HFFc6 (cell line): Measurements from ENCODE around the gene OPRPN. TPM values are rescaled to one million over a fixed set of nuclear protein-coding genes. Genes with fewer than 3 reads are reported as not detected.

ENCODE experiments used
- DNase-seq: peaks from one replicate; pipeline ENCODE4 v3.0.0-alpha.2; 2018
- H3K27ac Mint-ChIP-seq: 2 replicates; pipeline ENCODE4 v1.8.0; 2020; ENCODE audit warnings: mild to moderate bottlenecking, mixed read lengths
- H3K27me3 Mint-ChIP-seq: 2 replicates; pipeline ENCODE4 v1.8.0; 2021; ENCODE audit warnings: mild to moderate bottlenecking, moderate library complexity, mixed read lengths; ENCODE audit not compliant: insufficient read depth
- H3K36me3 Mint-ChIP-seq: 2 replicates; pipeline ENCODE4 v1.8.0; 2021; ENCODE audit warnings: low read depth, mixed read lengths
- H3K4me1 Mint-ChIP-seq: 2 replicates; pipeline ENCODE4 v1.8.0; 2020; ENCODE audit warnings: low read depth, mixed read lengths
- H3K4me3 Mint-ChIP-seq: 2 replicates; pipeline ENCODE4 v1.8.0; 2020; ENCODE audit warnings: mild to moderate bottlenecking, moderate library complexity, mixed read lengths
- H3K9me3 Mint-ChIP-seq: 2 replicates; pipeline ENCODE4 v1.8.0; 2020; ENCODE audit warnings: mild to moderate bottlenecking, mixed read lengths
- total RNA-seq, 6 experiments: library from RNA; stranded (reverse); fragmentation: NEBNext Ultra II Directional; extraction: Animal tissue kit (Norgen Biotek cat#: 25700); gene quantifications; 2 replicates in 1 of 6; 3 replicates in 5 of 6; pipeline ENCODE4 v1.2.3, GENCODE V29; 2021
- TF ChIP-seq, protein P1 (sequence below): fragments of 200-600 bp; sonication (generic); IDR thresholded peaks from 2 replicates; pipeline ENCODE4 v1.5.0; 2021; ENCODE audit warnings: antibody characterized with exemption, mild to moderate bottlenecking

OPRPN gene
- total RNA-seq, 6 experiments from 2014 or later, result not detected

- Mint-ChIP-seq H3K27me3 (no peaks in the 10 kb centered on the region), H3K36me3 (no peaks in the 10 kb centered on the region), H3K9me3 (peaks cover 25% of the 10 kb centered on the region), H3K27ac (no peak overlapping the region), H3K4me1 (no peaks in the 10 kb centered on the region), H3K4me3 (no peak overlapping the region)
- DNase-seq, result no peak
- TF ChIP-seq, protein P1, sequence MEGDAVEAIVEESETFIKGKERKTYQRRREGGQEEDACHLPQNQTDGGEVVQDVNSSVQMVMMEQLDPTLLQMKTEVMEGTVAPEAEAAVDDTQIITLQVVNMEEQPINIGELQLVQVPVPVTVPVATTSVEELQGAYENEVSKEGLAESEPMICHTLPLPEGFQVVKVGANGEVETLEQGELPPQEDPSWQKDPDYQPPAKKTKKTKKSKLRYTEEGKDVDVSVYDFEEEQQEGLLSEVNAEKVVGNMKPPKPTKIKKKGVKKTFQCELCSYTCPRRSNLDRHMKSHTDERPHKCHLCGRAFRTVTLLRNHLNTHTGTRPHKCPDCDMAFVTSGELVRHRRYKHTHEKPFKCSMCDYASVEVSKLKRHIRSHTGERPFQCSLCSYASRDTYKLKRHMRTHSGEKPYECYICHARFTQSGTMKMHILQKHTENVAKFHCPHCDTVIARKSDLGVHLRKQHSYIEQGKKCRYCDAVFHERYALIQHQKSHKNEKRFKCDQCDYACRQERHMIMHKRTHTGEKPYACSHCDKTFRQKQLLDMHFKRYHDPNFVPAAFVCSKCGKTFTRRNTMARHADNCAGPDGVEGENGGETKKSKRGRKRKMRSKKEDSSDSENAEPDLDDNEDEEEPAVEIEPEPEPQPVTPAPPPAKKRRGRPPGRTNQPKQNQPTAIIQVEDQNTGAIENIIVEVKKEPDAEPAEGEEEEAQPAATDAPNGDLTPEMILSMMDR, result no peak
These were observed 32.3 kb upstream of the OPRPN start for GRCh38 chr4:70365479-70365878.

- Mint-ChIP-seq H3K27ac (no peak overlapping the region), H3K4me1 (no peaks in the 10 kb centered on the region), H3K36me3 (no peaks in the 10 kb centered on the region), H3K9me3 (peaks cover 25% of the 10 kb centered on the region), H3K27me3 (no peaks in the 10 kb centered on the region), H3K4me3 (no peak overlapping the region)
- TF ChIP-seq, protein P1, result no peak
- DNase-seq, result no peak
These were observed 29.9 kb upstream of the OPRPN start for GRCh38 chr4:70367813-70368212.

DNA sequence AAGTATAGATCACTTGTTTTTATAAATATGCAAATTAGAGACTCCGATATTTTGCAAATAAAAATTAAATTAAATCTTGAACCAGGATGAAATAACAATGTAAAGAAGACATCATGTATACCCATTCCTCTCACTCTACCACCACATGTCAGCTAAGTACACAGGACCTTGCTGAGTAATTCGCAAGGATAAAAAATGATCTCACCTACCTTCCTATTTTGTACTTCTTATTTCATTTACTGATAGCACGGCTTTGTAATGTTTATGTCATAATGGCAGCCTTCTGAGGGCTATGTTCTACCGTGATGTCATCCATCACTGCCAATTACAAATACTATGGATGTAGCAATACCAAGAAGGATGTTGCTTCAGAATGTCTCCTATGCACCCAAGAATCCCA, 25.8 kb upstream of the OPRPN start:
- Mint-ChIP-seq H3K27me3 (no peaks in the 10 kb centered on the region), H3K27ac (no peak overlapping the region), H3K4me1 (no peaks in the 10 kb centered on the region), H3K9me3 (peaks cover 14% of the 10 kb centered on the region), H3K36me3 (no peaks in the 10 kb centered on the region), H3K4me3 (no peak overlapping the region)
- DNase-seq, result no peak
- TF ChIP-seq, protein P1, result no peak

- Mint-ChIP-seq H3K4me3 (no peak overlapping the region), H3K27me3 (no peaks in the 10 kb centered on the region), H3K27ac (no peak overlapping the region), H3K36me3 (no peaks in the 10 kb centered on the region), H3K4me1 (no peaks in the 10 kb centered on the region), H3K9me3 (peaks cover 8% of the 10 kb centered on the region)
- DNase-seq, result no peak
- TF ChIP-seq, protein P1, result no peak
These were observed 25.0 kb upstream of the OPRPN start for GRCh38 chr4:70372760-70373159.

GRCh38 chr4:70380578-70380977, 17.2 kb upstream of the OPRPN start:
- DNase-seq, result no peak
- H3K36me3 Mint-ChIP-seq, result no peaks in the 10 kb centered on the region
- TF ChIP-seq, protein P1, result no peak
- H3K4me1 Mint-ChIP-seq, result no peaks in the 10 kb centered on the region
- no peak overlapping the region for H3K4me3 Mint-ChIP-seq
- no peaks in the 10 kb centered on the region for H3K27me3 Mint-ChIP-seq
- H3K27ac Mint-ChIP-seq, result no peak overlapping the region
- H3K9me3 Mint-ChIP-seq, result peaks cover 3% of the 10 kb centered on the region

GRCh38 chr4:70382691-70383181, 15.0 kb upstream of the OPRPN start, which contains the start of gene SMR3B:
SMR3B (plus strand) TSS chr4:70383131; CDS start chr4:70384511, 1,380 bp downstream.
- DNase-seq, result no peak
- peaks cover 3% of the 10 kb centered on the region for H3K9me3 Mint-ChIP-seq
- H3K4me1 Mint-ChIP-seq, result no peaks in the 10 kb centered on the region
- no peak within 1 kb of the TSS for H3K27ac Mint-ChIP-seq
- no peak within 1 kb of the TSS for H3K4me3 Mint-ChIP-seq
- H3K36me3 Mint-ChIP-seq, result no peaks in the 10 kb centered on the region; the same call in 1 of the 2 replicates
- TF ChIP-seq, protein P1, result no peak
- no peaks in the 10 kb centered on the region for H3K27me3 Mint-ChIP-seq
